D341Med (cell line): ENCODE results near the gene WDR1.

Experiments used
- DNase-seq: peaks from one replicate; pipeline ENCODE4 v3.0.0; 2012; ENCODE audit warnings: low spot score

The WDR1 gene

GRCh38 chr4:10036807-10037342, 79.7 kb downstream of the WDR1 start:
- DNase-seq, result no peak

DNA sequence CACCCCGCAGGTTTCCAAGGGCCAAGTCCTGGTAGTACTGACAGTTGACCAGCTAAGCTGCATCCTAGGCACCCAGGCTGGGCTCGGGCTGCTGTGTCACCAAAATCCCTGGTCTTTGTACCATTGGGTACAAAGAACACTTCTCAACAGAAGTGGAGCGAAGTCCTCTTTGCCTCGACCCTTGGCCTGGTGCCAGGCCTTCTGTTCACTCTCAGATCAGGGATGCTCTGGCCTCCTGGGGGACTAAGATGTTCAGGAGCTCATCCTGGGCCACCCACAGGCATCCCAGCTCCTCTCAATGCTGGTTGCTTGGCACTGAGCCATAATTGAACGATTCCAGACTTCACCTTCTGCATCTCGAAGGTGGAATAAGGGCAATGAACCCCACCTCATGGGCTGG, 81.5 kb downstream of the WDR1 start:
- no peak for DNase-seq

DNA sequence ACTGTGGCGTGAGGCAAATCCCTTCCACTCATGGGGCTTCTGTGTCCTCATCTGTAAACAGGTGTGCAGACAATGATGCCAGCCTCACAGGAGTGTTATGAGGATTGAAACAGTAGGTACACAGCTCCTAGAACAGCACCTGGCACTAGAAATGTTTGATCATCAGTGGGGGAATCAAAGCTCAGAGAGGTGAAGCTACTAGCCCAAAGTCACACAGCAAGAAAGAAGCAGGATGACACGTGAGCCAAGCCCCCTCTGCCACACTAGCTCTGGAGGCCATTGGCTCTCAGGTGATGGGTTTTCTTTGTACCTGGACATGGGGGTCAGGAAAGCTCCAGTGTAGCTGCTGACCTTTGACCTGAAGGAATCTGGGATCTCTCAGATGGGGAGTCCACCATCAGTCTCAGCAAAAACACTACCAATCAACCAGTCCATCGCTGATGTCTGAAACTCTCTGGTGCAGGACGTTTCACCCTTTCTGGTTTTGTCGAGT, 81.9 kb downstream of the WDR1 start:
- DNase-seq, result no peak

GRCh38 chr4:10034136-10034535, 82.5 kb downstream of the WDR1 start:
- no peak for DNase-seq

- DNase-seq, result no peak
Observed at GRCh38 chr4:10033191-10033881, 83.3 kb downstream of the WDR1 start.

DNA sequence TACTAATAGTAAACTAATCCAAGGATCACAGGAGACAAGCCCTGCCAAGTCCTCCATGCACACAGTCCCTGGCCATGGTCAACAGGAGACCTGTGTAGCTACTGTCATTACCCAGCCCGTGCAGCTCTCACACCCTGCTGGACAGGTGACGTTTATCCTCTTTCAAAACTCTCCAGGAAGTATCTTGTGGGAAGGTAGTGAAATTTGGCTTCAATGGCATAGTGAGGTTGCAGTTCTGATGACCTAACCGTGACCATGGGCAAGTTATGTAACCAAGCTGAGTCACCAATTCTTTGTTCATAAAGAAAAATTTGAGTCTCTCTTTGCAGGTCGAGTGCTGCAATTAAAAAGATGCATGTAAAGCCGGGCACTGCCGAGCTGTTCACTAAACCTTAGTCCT, 84.0 kb downstream of the WDR1 start:
- no peak for DNase-seq

- no peak for DNase-seq
Observed at GRCh38 chr4:10031668-10032590, 84.7 kb downstream of the WDR1 start.

GRCh38 chr4:10030972-10031667, 85.5 kb downstream of the WDR1 start:
- DNase-seq, result no peak

GRCh38 chr4:10029403-10029802, 87.2 kb downstream of the WDR1 start:
- DNase-seq, result no peak

DNA sequence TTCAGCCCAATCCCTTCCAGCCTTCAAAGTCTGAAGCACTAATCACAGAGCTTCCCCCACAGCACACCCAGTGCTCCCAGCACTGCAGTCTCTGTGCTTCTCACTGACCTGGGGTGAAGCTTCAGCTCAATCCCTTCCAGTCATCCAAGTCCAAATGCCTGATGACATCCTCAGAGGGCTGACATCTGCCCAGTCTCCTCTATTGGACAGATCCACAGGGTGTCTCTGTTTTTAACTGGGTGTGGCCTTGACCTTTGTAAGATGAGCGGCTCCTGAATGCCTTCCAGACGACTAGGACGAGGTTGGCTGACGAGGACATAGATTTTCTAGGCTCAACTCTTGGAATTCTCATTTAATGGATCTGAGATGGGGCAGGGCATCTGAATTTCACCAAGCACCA, 87.7 kb downstream of the WDR1 start:
- DNase-seq, result no peak

DNA sequence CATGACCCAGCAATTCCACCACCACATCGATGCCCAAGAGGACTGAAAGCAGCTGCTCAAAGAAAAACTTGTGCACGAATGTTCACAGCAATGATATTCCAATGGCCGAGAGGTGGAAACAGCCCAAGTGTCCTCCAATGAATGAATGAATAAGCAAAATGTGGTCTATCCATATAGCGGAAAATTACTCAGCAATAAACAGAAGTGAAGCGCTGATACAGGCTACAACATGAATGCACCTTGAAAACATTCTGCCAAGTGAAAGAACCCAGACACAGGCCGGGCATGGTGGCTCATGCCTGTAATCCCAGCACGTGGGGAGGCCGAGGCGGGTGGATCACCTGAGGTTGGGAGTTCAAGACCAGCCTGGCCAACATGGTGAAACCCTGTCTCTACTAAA, 90.1 kb downstream of the WDR1 start:
- no peak for DNase-seq

- no peak for DNase-seq
Observed at GRCh38 chr4:10025230-10025806, 91.3 kb downstream of the WDR1 start.
